Psoas muscle (tissue), 8 donors: ENCODE results near the gene TSPAN14. TPM values are rescaled to one million over a fixed set of nuclear protein-coding genes. Genes with fewer than 3 reads are reported as not detected.
"Not testable (repeated sequence)": the region's sequence is repeated elsewhere in the genome, so short reads cannot be mapped to it uniquely, and the experiment has no call there.

Source experiments
- ATAC-seq, 4 donors: fragments of 200-7000 bp; cut with Tn5 transposase; one replicate each; pipeline ENCODE4 v1.9.1; 2020; ENCODE audit warnings: moderate library complexity in 3 of 4, mild to moderate bottlenecking in 2 of 4
- DNase-seq, 2 donors: peaks; one replicate each; pipeline ENCODE4 v3.0.0-alpha.2; 2020
- H3K27ac ChIP-seq: fragments of 200-600 bp; one replicate; pipeline ENCODE4 v1.8.0; 2022
- H3K27me3 ChIP-seq, 3 donors: fragments of 200-600 bp in 1 of 3; one replicate each; pipeline versions ENCODE4 v1.6.1 to v1.8.0; 2013 to 2022; ENCODE audit warnings: low read length in 2 of 3, mild to moderate bottlenecking in 2 of 3, moderate library complexity in 1 of 3; ENCODE audit not compliant: insufficient read depth in 3 of 3
- H3K36me3 ChIP-seq, 2 donors: fragments of 200-600 bp in 1 of 2; one replicate each; pipeline versions ENCODE4 v1.6.1 to v1.8.0; 2013 to 2022; ENCODE audit warnings: low read depth in 1 of 2, mild to moderate bottlenecking in 1 of 2, moderate library complexity in 1 of 2; ENCODE audit not compliant: insufficient read depth in 1 of 2
- H3K4me1 ChIP-seq: fragments of 200-600 bp; one replicate; pipeline ENCODE4 v1.8.0; 2022
- H3K4me3 ChIP-seq: fragments of 200-600 bp; one replicate; pipeline ENCODE4 v1.8.0; 2022; ENCODE audit warnings: mild to moderate bottlenecking
- H3K9me3 ChIP-seq: fragments of 200-600 bp; one replicate; pipeline ENCODE4 v1.8.0; 2022
- WGBS, 3 donors: extraction: QIAGEN DNeasy Blood & Tissue Kit; methylation state at CpG; one replicate each; pipeline versions ENCODE4 v1.1.6 to v1.1.7; 2013; 5-methylcytosine and 5-hydroxymethylcytosine counted together
- intact Hi-C, 2 donors: fragments of 100-400 bp; cut with DNase I; formaldehyde crosslinking; loops; one replicate each; pipeline versions ENCODE4 v1.11.0 to v1.14.2; 2022
- polyA plus RNA-seq, 3 donors: library from polyadenylated mRNA; stranded (reverse); fragments of 200-250 nt; gene quantifications; one replicate each; pipeline ENCODE4 v1.2.3, GENCODE V29; 2013
- total RNA-seq, 4 donors: library from RNA; stranded (reverse); fragmentation: NEBNext Ultra II Directional in 2 of 4; extraction: Animal tissue kit (Norgen Biotek cat#: 25700) in 2 of 4; gene quantifications; one replicate each; pipeline versions ENCODE4 v1.2.1 to v1.2.4, GENCODE V29; 2021 to 2023
- TF ChIP-seq, protein P1 (sequence below): fragments of 200-600 bp; IDR thresholded peaks from one replicate; pipeline ENCODE4 v1.8.0; 2022; ENCODE audit warnings: antibody characterized with exemption
- donor health status: healthy with polysubstance abuse.
- donor health status: DM: no; HTN: no; CAD: no; lungs with moderate emphysema.
- donor health status: Bipolar disorder and iron deficiency.
- donor health status: healthy.
- donor health status: DM: yes; HTN: yes; CAD: no.
- donor health status: DM: no; HTN: no; CAD: no.
- donor health status: DM: no; HTN: no; CAD: no.
- donor health status: DM: yes; HTN: yes; CAD: no.

TSPAN14 gene
- total and polyA plus RNA-seq, 7 donors, result 19.4 to 33.3 (median 23.9) TPM

DNA sequence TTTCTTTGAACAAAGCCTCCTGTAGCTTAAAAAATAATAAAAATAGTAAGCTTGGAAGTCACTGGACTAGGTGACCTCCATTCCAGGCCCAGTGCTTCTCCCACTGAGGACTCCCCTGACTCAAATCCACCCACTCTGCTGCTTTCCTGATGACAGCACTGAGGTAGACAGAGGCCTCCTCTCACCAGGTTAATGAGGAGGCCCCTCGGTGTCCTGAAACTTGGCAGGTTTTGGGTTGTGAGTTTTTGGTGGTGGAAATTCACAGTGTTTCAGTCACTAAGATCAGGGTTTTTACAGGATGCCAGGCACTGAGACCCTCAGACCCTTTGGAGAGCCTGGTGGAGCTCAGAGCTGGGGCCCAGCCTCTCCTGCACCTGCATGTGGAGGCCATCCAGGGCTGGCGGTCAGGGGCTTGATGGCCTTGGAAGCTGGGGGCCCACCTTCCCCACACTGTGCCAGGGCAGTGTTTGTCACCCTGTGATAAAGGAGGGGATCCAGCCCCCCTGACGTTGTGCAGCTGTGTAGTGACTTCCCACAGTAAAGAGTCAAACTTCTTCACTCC lies 19.1 kb downstream of the TSPAN14 start:
- DNase-seq (no peak), ATAC-seq (no peak)
- intact Hi-C loops, result no loop called here
- H3K36me3 ChIP-seq, result peaks cover 0 to 12% of the 10 kb centered on the region in 2 donors
- peaks cover 27% of the 10 kb centered on the region for H3K4me1 ChIP-seq
- no peaks in the 10 kb centered on the region for H3K27me3 ChIP-seq
- H3K9me3 ChIP-seq, result peaks cover 7% of the 10 kb centered on the region
- TF ChIP-seq, protein P1, sequence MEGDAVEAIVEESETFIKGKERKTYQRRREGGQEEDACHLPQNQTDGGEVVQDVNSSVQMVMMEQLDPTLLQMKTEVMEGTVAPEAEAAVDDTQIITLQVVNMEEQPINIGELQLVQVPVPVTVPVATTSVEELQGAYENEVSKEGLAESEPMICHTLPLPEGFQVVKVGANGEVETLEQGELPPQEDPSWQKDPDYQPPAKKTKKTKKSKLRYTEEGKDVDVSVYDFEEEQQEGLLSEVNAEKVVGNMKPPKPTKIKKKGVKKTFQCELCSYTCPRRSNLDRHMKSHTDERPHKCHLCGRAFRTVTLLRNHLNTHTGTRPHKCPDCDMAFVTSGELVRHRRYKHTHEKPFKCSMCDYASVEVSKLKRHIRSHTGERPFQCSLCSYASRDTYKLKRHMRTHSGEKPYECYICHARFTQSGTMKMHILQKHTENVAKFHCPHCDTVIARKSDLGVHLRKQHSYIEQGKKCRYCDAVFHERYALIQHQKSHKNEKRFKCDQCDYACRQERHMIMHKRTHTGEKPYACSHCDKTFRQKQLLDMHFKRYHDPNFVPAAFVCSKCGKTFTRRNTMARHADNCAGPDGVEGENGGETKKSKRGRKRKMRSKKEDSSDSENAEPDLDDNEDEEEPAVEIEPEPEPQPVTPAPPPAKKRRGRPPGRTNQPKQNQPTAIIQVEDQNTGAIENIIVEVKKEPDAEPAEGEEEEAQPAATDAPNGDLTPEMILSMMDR, result no peak
- 71 to 80% (median 77%) methylated on average over 3 of the region's 3 CpGs for WGBS, 3 donors
- no peak overlapping the region for H3K4me3 ChIP-seq
- peak overlapping the region; percentile 9 for H3K27ac ChIP-seq

DNA sequence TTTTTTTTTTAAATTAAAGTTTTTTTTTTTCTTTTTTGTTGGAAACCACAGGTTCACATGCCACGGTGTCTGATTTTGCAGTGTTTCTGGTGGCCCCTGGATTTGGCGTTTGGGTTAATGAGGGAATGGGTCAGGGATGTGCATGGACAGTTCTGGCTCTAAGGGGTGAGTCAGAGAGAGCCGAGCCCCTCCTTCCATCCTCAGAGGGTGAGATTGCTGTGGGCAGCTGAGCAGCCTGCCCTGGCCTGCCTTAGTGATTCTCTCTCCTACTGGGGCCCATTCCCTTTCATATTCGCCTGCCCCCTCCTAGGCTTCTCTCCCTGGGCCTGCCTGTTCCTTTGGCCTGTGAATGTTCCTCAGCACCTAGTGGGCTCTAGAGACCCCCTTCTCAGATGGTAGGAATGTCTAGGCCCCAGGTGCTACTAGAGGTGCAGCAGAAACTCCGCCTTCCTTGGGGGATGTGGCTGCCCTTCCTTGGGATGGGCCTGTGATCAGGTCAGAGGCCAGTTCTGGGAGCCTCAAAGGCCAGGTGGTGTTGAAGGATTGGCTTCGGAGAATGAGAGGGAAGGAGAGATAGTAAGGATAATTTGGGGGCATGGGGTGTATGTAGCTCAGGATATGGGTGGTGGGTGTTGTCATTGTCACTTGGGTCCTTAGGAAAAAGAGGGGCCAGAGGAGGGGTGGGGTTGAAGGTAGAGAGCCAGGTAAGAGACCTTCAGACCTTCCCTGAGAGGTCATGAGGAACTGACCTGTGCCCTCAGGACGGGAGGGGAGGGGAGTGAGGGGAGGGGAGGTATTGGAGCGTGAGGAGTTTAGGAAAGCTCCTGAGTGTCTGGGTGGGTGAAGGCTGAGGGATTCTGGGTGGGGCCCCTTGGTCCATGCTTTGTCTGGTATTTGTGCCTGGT lies 19.8 kb downstream of the TSPAN14 start:
- DNase-seq, result no peak
- H3K4me3 ChIP-seq, result no peak overlapping the region
- TF ChIP-seq, protein P1, result no peak
- no peak for ATAC-seq
- H3K36me3 ChIP-seq, result peaks cover 0 to 12% of the 10 kb centered on the region in 2 donors
- H3K27ac ChIP-seq, result peak overlapping the region; percentile 23
- H3K27me3 ChIP-seq, result no peaks in the 10 kb centered on the region
- intact Hi-C loops, result no loop called here
- 74 to 82% (median 81%) methylated on average over 8 of the region's 8 CpGs for WGBS, 3 donors
- H3K9me3 ChIP-seq, result peaks cover 11% of the 10 kb centered on the region
- H3K4me1 ChIP-seq, result peaks cover 20% of the 10 kb centered on the region

DNA sequence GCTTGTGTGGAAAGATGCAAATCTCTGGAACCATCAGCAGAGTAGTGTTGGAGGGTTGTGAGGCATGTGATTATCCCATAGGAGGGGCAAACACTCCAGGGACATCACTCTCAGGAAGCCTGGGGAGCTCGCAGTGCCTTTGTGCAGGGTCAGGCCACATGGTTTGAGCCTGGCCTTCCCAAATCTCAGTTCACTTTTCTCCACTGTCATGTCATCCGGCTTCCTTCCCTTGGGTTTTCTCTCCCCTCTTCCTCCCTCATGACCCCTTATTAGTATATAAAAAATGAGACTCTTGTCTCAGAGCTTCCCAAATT lies 20.4 kb downstream of the TSPAN14 start:
- no peak overlapping the region for H3K4me3 ChIP-seq
- TF ChIP-seq, protein P1, result no peak
- peaks cover 0 to 10% of the 10 kb centered on the region in 2 donors for H3K36me3 ChIP-seq
- no peaks in the 10 kb centered on the region for H3K27me3 ChIP-seq
- intact Hi-C loops, result no loop called here
- no peak for DNase-seq
- peaks cover 20% of the 10 kb centered on the region for H3K4me1 ChIP-seq
- ATAC-seq, result peak in 1 of 4 donors; percentile 29
- H3K9me3 ChIP-seq, result peaks cover 11% of the 10 kb centered on the region
- H3K27ac ChIP-seq, result peak overlapping the region; percentile 23
- 64 to 74% (median 67%) methylated on average over 2 of the region's 2 CpGs for WGBS, 3 donors

DNA sequence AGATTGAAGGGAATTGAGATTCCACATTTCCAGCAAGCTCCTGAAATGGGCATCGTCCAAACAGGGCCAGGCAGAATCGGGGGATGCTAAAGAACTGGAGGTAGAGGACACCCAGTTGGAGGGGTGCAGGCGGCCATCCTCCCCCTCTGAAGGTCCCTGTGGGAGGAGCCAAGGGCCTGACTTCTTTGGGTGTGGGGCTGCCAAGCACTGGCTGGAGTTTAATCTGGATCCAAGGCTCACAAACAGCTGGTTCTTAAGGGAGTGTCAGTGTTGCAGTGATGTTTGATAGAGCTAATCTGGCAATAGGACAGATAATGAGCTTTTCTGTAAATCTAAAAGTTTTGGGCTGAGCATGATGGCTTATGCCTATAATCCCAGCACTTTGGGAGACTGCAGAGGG lies 20.8 kb downstream of the TSPAN14 start:
- 61 to 74% (median 62%) methylated on average over 3 of the region's 3 CpGs for WGBS, 3 donors
- ATAC-seq (no peak), DNase-seq (no peak)
- H3K27ac ChIP-seq, result peak overlapping the region; percentile 23
- peaks cover 20% of the 10 kb centered on the region for H3K4me1 ChIP-seq
- TF ChIP-seq, protein P1, result no peak
- H3K36me3 ChIP-seq, result peaks cover 0 to 8% of the 10 kb centered on the region in 2 donors
- intact Hi-C loops, result no loop called here
- no peak overlapping the region for H3K4me3 ChIP-seq
- H3K27me3 ChIP-seq, result no peaks in the 10 kb centered on the region
- peaks cover 11% of the 10 kb centered on the region for H3K9me3 ChIP-seq

DNA sequence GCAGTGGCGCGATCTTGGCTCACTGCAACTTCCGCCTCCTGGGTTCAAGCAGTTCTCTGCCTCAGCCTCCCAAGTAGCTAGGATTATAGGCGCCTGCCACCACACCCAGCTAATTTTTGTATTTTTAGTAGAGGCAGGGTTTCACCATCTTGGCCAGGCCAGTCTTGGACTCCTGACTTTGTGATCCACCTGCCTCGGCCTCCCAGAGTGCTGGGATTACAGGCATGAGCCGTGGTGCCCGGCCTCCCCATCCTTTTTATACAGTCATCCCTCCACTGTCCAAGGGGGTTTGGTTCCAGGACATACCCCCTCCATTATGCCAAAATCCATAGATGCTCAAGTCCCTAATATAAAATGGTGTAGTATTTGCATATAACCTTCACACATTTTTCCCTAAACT lies 21.5 kb downstream of the TSPAN14 start:
- WGBS, 3 donors, result 91 to 95% (median 94%) methylated on average over 7 of the region's 7 CpGs
- H3K27me3 ChIP-seq, H3K4me3 ChIP-seq, H3K36me3 ChIP-seq, DNase-seq, H3K27ac ChIP-seq, ATAC-seq, intact Hi-C loops: not testable (repeated sequence)
- Histone ChIP-seq H3K9me3 (peaks cover 11% of the 10 kb centered on the region), H3K4me1 (peaks cover 20% of the 10 kb centered on the region)
